GM23248 (cell line): Measurements from ENCODE around the gene C9orf153. TPM values are rescaled to one million over a fixed set of nuclear protein-coding genes. Genes with fewer than 3 reads are reported as not detected.
A peak's percentile ranks its signal among the peaks of the same experiment; 100 is the strongest.

ENCODE experiments used
- DNase-seq: peaks from one replicate; pipeline ENCODE4 v3.0.0-alpha.2; 2015
- H2AFZ ChIP-seq: fragments of 200-600 bp; sonication (generic); 2 replicates; pipeline ENCODE4 v1.6.1; 2016; ENCODE audit warnings: antibody characterized with exemption
- H3F3A ChIP-seq: fragments of 200-600 bp; sonication (generic); 2 replicates; pipeline ENCODE4 v1.6.1; 2016; ENCODE audit warnings: mild to moderate bottlenecking, antibody characterized with exemption, mixed run types; ENCODE audit not compliant: insufficient read depth
- H3K27ac ChIP-seq: fragments of 200-600 bp; sonication (generic); 2 replicates; pipeline ENCODE4 v1.5.1; 2016; ENCODE audit warnings: mild to moderate bottlenecking
- H3K27me3 ChIP-seq: fragments of 200-600 bp; sonication (generic); replicated peaks from 2 replicates; pipeline ENCODE4 v1.6.1; 2016; ENCODE audit warnings: mild to moderate bottlenecking; ENCODE audit not compliant: insufficient read depth
- H3K36me3 ChIP-seq: fragments of 200-600 bp; sonication (generic); 2 replicates; pipeline ENCODE4 v1.6.1; 2016; ENCODE audit warnings: low read depth, mild to moderate bottlenecking
- H3K4me1 ChIP-seq: fragments of 200-600 bp; sonication (generic); 2 replicates; pipeline ENCODE4 v1.6.1; 2016; ENCODE audit warnings: mild to moderate bottlenecking; ENCODE audit not compliant: insufficient read depth
- H3K4me2 ChIP-seq: fragments of 200-600 bp; sonication (generic); one replicate; pipeline ENCODE4 v1.6.1; 2016; ENCODE audit warnings: mild to moderate bottlenecking; ENCODE audit not compliant: unreplicated experiment
- H3K4me3 ChIP-seq: fragments of 200-600 bp; sonication (generic); 2 replicates; pipeline ENCODE4 v1.5.1; 2016; ENCODE audit warnings: mild to moderate bottlenecking
- H3K79me2 ChIP-seq: fragments of 200-600 bp; sonication (generic); 2 replicates; pipeline ENCODE4 v1.6.1; 2016; ENCODE audit warnings: mild to moderate bottlenecking; ENCODE audit not compliant: insufficient read depth
- H3K9ac ChIP-seq: fragments of 200-600 bp; sonication (generic); 2 replicates; pipeline ENCODE4 v1.6.1; 2016; ENCODE audit warnings: mild to moderate bottlenecking
- H3K9me2 ChIP-seq: fragments of 200-600 bp; sonication (generic); 2 replicates; pipeline ENCODE4 v1.6.1; 2016; ENCODE audit warnings: mixed run types, mild to moderate bottlenecking, moderate library complexity; ENCODE audit not compliant: insufficient read depth
- H3K9me3 ChIP-seq: fragments of 200-600 bp; sonication (generic); one replicate; pipeline ENCODE4 v1.6.1; 2017; ENCODE audit warnings: low read depth
- H4K20me1 ChIP-seq: fragments of 200-600 bp; sonication (generic); 2 replicates; pipeline ENCODE4 v1.6.0; 2016; ENCODE audit not compliant: insufficient read depth
- EZH2 ChIP-seq: fragments of 200-600 bp; sonication (generic); IDR thresholded peaks from 2 replicates; pipeline ENCODE4 v1.6.1; 2018; ENCODE audit warnings: antibody characterized with exemption, mild to moderate bottlenecking; ENCODE audit not compliant: insufficient read depth, poor library complexity, severe bottlenecking
- EZH2phosphoT487 ChIP-seq: fragments of 200-600 bp; sonication (generic); IDR thresholded peaks from 2 replicates; pipeline ENCODE4 v1.6.1; 2018; ENCODE audit warnings: antibody characterized with exemption, moderate library complexity, mild to moderate bottlenecking, low read depth; ENCODE audit not compliant: insufficient read depth
- WGBS, 2 experiments: methylation state at CpG; one replicate each; pipeline ENCODE4 v1.1.6; 2015 to 2017; ENCODE audit warnings: low lambda C conversion rate in 2 of 2, low coverage in 1 of 2; ENCODE audit errors: missing lambda C conversion rate in 2 of 2; 5-methylcytosine and 5-hydroxymethylcytosine counted together
- in situ Hi-C: fragments of 300-500 bp; cut with MboI; formaldehyde crosslinking; loops from 2 replicates; pipeline ENCODE4 v1.15.0; 2020
- polyA plus RNA-seq: library from polyadenylated mRNA; unstranded; fragments of >200 nt; fragmentation: Nextera tagmentation; extraction: Ambion mirVana; gene quantifications from 2 replicates; pipeline ENCODE4 v1.2.1, GENCODE V29; 2016
- total RNA-seq: library from RNA; depleted of rRNA; stranded (reverse); fragments of >200 nt; shearing (Covaris generic); gene quantifications from 2 replicates; pipeline ENCODE4 v1.2.3, GENCODE V29; 2014

Gene C9orf153
- total and polyA plus RNA-seq, 2 experiments from 2014 or later = 0.21 TPM; not detected in 1

GRCh38 chr9:86241216-86241615 lies 18.2 kb downstream of the C9orf153 start:
- Histone ChIP-seq H3K9me3 (no peaks in the 10 kb centered on the region), H3K27ac (no peak overlapping the region), H4K20me1 (no peaks in the 10 kb centered on the region), H3K36me3 (no peaks in the 10 kb centered on the region), H2AFZ (no peak overlapping the region), H3K4me1 (no peaks in the 10 kb centered on the region), H3F3A (peaks cover 9% of the 10 kb centered on the region; the same call in 1 of the 2 replicates), H3K79me2 (no peaks in the 10 kb centered on the region), H3K27me3 (no peaks in the 10 kb centered on the region), H3K4me3 (no peak overlapping the region), H3K4me2 (no peak overlapping the region), H3K9me2 (no peaks in the 10 kb centered on the region), H3K9ac (no peak overlapping the region)
- DNase-seq = no peak
- no peak for TF ChIP-seq EZH2
- no peak for TF ChIP-seq EZH2phosphoT487
- in situ Hi-C loops = no loop called here
- WGBS, 2 experiments = 84 to 86% methylated on average over 7 of the region's 7 CpGs

GRCh38 chr9:86238861-86239770 lies 20.3 kb downstream of the C9orf153 start:
- Histone ChIP-seq H3K9me3 (no peaks in the 10 kb centered on the region), H3K9ac (no peak overlapping the region), H3K27ac (no peak overlapping the region), H4K20me1 (no peaks in the 10 kb centered on the region), H3K4me3 (no peak overlapping the region), H3K9me2 (no peaks in the 10 kb centered on the region), H3K4me2 (no peak overlapping the region), H2AFZ (no peak overlapping the region), H3K27me3 (no peaks in the 10 kb centered on the region), H3F3A (peaks cover 9% of the 10 kb centered on the region; the same call in 1 of the 2 replicates), H3K4me1 (no peaks in the 10 kb centered on the region), H3K79me2 (no peaks in the 10 kb centered on the region), H3K36me3 (no peaks in the 10 kb centered on the region)
- TF ChIP-seq EZH2phosphoT487 (no peak), EZH2 (no peak)
- peak; percentile 32 for DNase-seq
- in situ Hi-C loops = no loop called here
- WGBS, 2 experiments = 54 to 56% methylated on average over 10 of the region's 10 CpGs

GRCh38 chr9:86230858-86231257 lies 28.6 kb downstream of the C9orf153 start:
- WGBS, 2 experiments = 51 to 60% methylated on average over 2 of the region's 2 CpGs
- TF ChIP-seq EZH2phosphoT487 = no peak
- no peak for TF ChIP-seq EZH2
- Histone ChIP-seq H4K20me1 (no peaks in the 10 kb centered on the region), H3K36me3 (no peaks in the 10 kb centered on the region), H3K4me2 (no peak overlapping the region), H3K79me2 (no peaks in the 10 kb centered on the region), H3K27ac (no peak overlapping the region), H3K27me3 (no peaks in the 10 kb centered on the region), H3K9ac (no peak overlapping the region), H3K4me3 (no peak overlapping the region), H2AFZ (no peak overlapping the region), H3F3A (no peaks in the 10 kb centered on the region), H3K9me3 (no peaks in the 10 kb centered on the region), H3K4me1 (no peaks in the 10 kb centered on the region), H3K9me2 (no peaks in the 10 kb centered on the region)
- no peak for DNase-seq
- in situ Hi-C loops = no loop called here

- H3K4me1 ChIP-seq = no peaks in the 10 kb centered on the region
- no peaks in the 10 kb centered on the region for H3K79me2 ChIP-seq
- H3K36me3 ChIP-seq = no peaks in the 10 kb centered on the region
- in situ Hi-C loops = no loop called here
- no peak overlapping the region for H3K4me2 ChIP-seq
- DNase-seq = no peak
- no peaks in the 10 kb centered on the region for H3K9me2 ChIP-seq
- H3K27me3 ChIP-seq = no peaks in the 10 kb centered on the region
- H2AFZ ChIP-seq = no peak overlapping the region
- H3K9ac ChIP-seq = no peak overlapping the region
- no peak overlapping the region for H3K4me3 ChIP-seq
- H3F3A ChIP-seq = no peaks in the 10 kb centered on the region
- H4K20me1 ChIP-seq = no peaks in the 10 kb centered on the region
- no peak for TF ChIP-seq EZH2phosphoT487
- TF ChIP-seq EZH2 = no peak
- H3K9me3 ChIP-seq = no peaks in the 10 kb centered on the region
- 39 to 57% methylated on average over 4 of the region's 4 CpGs for WGBS, 2 experiments
- H3K27ac ChIP-seq = no peak overlapping the region
These were observed 36.8 kb downstream of the C9orf153 start for GRCh38 chr9:86222667-86223066.
